ENCODE data around the gene KCNH1.

KCNH1 gene

GRCh38 chr1:210703593-210703992, 430.4 kb downstream of the KCNH1 start:
- no peak overlapping the region for H3K9ac ChIP-seq (ENCODE audit: low read length)
- peaks cover 14% of the 10 kb centered on the region for H3K4me1 ChIP-seq (ENCODE audit: low read length)
- H3K79me2 ChIP-seq (ENCODE audit: low read length): no peaks in the 10 kb centered on the region
- no peak overlapping the region for H3K27ac ChIP-seq (ENCODE audit: low read length)
- no peak overlapping the region for H3K4me2 ChIP-seq (ENCODE audit: low read length)
- no peaks in the 10 kb centered on the region for H3K9me3 ChIP-seq (ENCODE audit: insufficient read depth, low read length)
- TF ChIP-seq EZH2phosphoT487 (IDR thresholded peaks at IDR 0.05; ENCODE audit: low read depth) (no peak), CTCF (IDR thresholded peaks at IDR 0.05; ENCODE audit: low read depth, low read length) (no peak)
- no peaks in the 10 kb centered on the region for H3K36me3 ChIP-seq (replicated peaks; ENCODE audit: low read depth, low read length)
- H3K4me3 ChIP-seq (ENCODE audit: low read length): no peak overlapping the region
- no peaks in the 10 kb centered on the region for H3K27me3 ChIP-seq (ENCODE audit: low read depth, low read length)
- H2AFZ ChIP-seq (ENCODE audit: low read depth, low read length): no peak overlapping the region
- no peaks in the 10 kb centered on the region for H4K20me1 ChIP-seq (ENCODE audit: insufficient read depth, low read length)

DNA sequence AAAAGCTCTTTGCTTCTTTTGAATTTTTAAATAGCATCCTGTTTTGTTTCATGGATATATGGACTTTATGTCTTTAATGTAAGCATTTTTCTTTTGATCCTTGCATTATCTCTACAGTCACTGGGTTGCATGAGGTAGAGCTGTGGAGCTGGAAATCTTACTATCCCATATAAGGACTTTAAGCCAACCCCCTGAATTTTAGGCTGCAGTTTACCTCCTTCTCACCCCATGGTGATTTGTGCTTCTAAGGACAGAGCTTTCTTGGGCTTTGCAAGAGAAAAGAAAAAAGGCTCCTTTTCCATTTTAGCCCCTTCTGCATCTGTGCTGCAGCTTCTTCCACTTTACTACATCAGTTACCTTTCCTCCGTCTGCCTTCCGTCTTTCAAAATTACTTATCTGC, 431.4 kb downstream of the KCNH1 start:
- Histone ChIP-seq H3K79me2 (ENCODE audit: low read length) (no peaks in the 10 kb centered on the region), H3K4me2 (ENCODE audit: low read length) (no peak overlapping the region), H4K20me1 (ENCODE audit: insufficient read depth, low read length) (no peaks in the 10 kb centered on the region), H3K4me1 (ENCODE audit: low read length) (peaks cover 23% of the 10 kb centered on the region), H3K4me3 (ENCODE audit: low read length) (no peak overlapping the region), H2AFZ (ENCODE audit: low read depth, low read length) (no peak overlapping the region), H3K9ac (ENCODE audit: low read length) (no peak overlapping the region), H3K27me3 (ENCODE audit: low read depth, low read length) (no peaks in the 10 kb centered on the region), H3K27ac (ENCODE audit: low read length) (no peak overlapping the region), H3K9me3 (ENCODE audit: insufficient read depth, low read length) (no peaks in the 10 kb centered on the region), H3K36me3 (replicated peaks; ENCODE audit: low read depth, low read length) (no peaks in the 10 kb centered on the region)
- TF ChIP-seq EZH2phosphoT487 (IDR thresholded peaks at IDR 0.05; ENCODE audit: low read depth) (no peak), CTCF (IDR thresholded peaks at IDR 0.05; ENCODE audit: low read depth, low read length) (no peak)

- Histone ChIP-seq H3K27me3 (ENCODE audit: low read depth, low read length) (no peaks in the 10 kb centered on the region), H3K27ac (ENCODE audit: low read length) (no peak overlapping the region)
Observed at GRCh38 chr1:210700511-210700910, 433.4 kb downstream of the KCNH1 start.

GRCh38 chr1:210700083-210700482, 433.9 kb downstream of the KCNH1 start:
- no peaks in the 10 kb centered on the region for H3K9me3 ChIP-seq (ENCODE audit: insufficient read depth, low read length)
- H3K27me3 ChIP-seq (ENCODE audit: low read depth, low read length): no peaks in the 10 kb centered on the region
- no peak for TF ChIP-seq EZH2phosphoT487 (IDR thresholded peaks at IDR 0.05; ENCODE audit: low read depth)
- TF ChIP-seq CTCF (IDR thresholded peaks at IDR 0.05; ENCODE audit: low read depth, low read length): no peak
- no peak overlapping the region for H3K27ac ChIP-seq (ENCODE audit: low read length)
- no peaks in the 10 kb centered on the region for H3K36me3 ChIP-seq (replicated peaks; ENCODE audit: low read depth, low read length)
- no peaks in the 10 kb centered on the region for H4K20me1 ChIP-seq (ENCODE audit: insufficient read depth, low read length)
- H3K79me2 ChIP-seq (ENCODE audit: low read length): no peaks in the 10 kb centered on the region
- no peak overlapping the region for H3K4me3 ChIP-seq (ENCODE audit: low read length)
- H3K4me2 ChIP-seq (ENCODE audit: low read length): no peak overlapping the region
- peaks cover 29% of the 10 kb centered on the region for H3K4me1 ChIP-seq (ENCODE audit: low read length)
- H2AFZ ChIP-seq (ENCODE audit: low read depth, low read length): no peak overlapping the region
- H3K9ac ChIP-seq (ENCODE audit: low read length): no peak overlapping the region

More at GRCh38 chr1:210700511-210700910, 433.4 kb downstream of the KCNH1 start:
- TF ChIP-seq EZH2phosphoT487 (IDR thresholded peaks at IDR 0.05; ENCODE audit: low read depth): no peak
- no peak for TF ChIP-seq CTCF (IDR thresholded peaks at IDR 0.05; ENCODE audit: low read depth, low read length)
- Histone ChIP-seq H3K4me2 (ENCODE audit: low read length) (no peak overlapping the region), H4K20me1 (ENCODE audit: insufficient read depth, low read length) (no peaks in the 10 kb centered on the region), H3K9ac (ENCODE audit: low read length) (no peak overlapping the region), H3K4me3 (ENCODE audit: low read length) (no peak overlapping the region), H3K4me1 (ENCODE audit: low read length) (peaks cover 34% of the 10 kb centered on the region), H3K36me3 (replicated peaks; ENCODE audit: low read depth, low read length) (no peaks in the 10 kb centered on the region), H3K9me3 (ENCODE audit: insufficient read depth, low read length) (no peaks in the 10 kb centered on the region), H2AFZ (ENCODE audit: low read depth, low read length) (no peak overlapping the region), H3K79me2 (ENCODE audit: low read length) (no peaks in the 10 kb centered on the region)

Measured in OCI-LY3 (cell line).